LHCN-M2 (cell line): ENCODE measurements around the gene TAS2R5. TPM values are rescaled to one million over a fixed set of nuclear protein-coding genes. Genes with fewer than 3 reads are reported as not detected.
"Not testable (repeated sequence)": the region's sequence is repeated elsewhere in the genome, so short reads cannot be mapped to it uniquely, and the experiment has no call there.

Experiments
- DNase-seq: peaks from one replicate; pipeline ENCODE4 v3.0.0-alpha.2; 2012; ENCODE audit warnings: low read depth
- polyA plus RNA-seq: library from polyadenylated mRNA; unstranded; fragments of >200 nt; gene quantifications from one replicate; pipeline ENCODE4 v1.2.1, GENCODE V29; 2012; ENCODE audit warnings: missing spikeins
- total RNA-seq: library from RNA; depleted of rRNA; stranded (reverse); fragments of >200 nt; gene quantifications from 2 replicates; pipeline ENCODE4 v1.2.3, GENCODE V29; 2014; rRNA removed

The TAS2R5 gene, protein sequence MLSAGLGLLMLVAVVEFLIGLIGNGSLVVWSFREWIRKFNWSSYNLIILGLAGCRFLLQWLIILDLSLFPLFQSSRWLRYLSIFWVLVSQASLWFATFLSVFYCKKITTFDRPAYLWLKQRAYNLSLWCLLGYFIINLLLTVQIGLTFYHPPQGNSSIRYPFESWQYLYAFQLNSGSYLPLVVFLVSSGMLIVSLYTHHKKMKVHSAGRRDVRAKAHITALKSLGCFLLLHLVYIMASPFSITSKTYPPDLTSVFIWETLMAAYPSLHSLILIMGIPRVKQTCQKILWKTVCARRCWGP
- total RNA-seq, result not detected in 2 replicates
- polyA plus RNA-seq, result not detected

DNA sequence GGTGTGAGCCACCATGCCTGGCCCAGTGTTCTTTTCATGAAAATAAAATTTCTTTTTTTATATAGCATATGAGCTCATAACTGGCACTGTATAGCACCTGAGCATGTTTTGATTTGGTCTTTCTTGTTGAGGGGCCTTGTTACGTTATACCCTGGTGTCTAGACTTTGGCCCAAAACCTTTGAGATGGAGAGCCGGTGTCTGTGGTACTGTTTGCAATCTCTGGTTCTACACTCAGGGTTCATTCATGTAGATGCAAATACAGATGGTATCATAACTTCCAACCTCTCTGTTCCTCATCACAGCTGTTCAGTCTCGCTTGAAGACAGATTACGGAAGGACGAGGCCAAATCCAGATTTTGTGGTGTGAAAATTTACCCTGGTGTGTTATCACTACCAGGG, at the start of gene TAS2R5:
Gene TAS2R5 (plus strand): TSS at position 301 of the 400 bp plus-strand sequence. CDS start 145 bp downstream, outside the sequence.
- no peak for DNase-seq

DNA sequence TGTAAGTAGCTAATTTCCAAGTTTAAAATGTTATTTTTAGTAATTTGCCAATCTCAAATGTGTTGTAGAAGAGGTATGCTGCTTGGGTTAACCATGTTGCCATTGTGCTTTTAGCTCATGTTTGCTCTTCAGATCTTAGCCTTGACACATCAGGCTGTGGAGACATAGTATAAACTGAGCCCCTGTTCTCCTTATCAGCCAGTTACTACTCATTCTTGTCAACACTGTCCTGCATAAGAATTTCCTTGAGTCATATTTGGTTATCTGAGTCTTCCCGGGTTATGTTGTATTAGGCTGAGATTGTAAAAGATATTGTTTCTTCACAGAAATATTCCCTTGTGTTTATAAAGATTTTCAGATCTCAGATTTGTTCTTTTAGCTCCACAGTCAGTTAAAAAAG, 47.8 kb upstream of the TAS2R5 start:
- DNase-seq, result no peak

DNA sequence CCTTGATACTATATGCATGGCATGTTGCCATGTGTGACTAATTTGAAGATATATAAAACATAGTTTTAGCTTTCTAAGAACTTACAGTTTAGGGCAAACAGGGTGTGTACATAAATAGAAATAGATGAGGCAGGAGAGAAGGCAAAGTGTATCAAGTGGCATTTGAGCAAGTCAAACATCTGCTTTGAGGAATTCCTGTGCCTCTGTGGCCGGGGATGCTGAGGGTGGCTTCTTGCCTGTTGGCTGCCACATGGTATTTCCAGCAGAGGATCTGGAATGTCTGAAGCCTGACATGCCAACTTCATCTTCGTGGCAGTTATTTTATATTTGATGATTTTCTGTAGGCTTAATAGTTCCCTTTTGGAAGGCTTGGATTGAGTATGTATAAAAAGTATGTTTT, 45.9 kb upstream of the TAS2R5 start:
- DNase-seq, result no peak

DNA sequence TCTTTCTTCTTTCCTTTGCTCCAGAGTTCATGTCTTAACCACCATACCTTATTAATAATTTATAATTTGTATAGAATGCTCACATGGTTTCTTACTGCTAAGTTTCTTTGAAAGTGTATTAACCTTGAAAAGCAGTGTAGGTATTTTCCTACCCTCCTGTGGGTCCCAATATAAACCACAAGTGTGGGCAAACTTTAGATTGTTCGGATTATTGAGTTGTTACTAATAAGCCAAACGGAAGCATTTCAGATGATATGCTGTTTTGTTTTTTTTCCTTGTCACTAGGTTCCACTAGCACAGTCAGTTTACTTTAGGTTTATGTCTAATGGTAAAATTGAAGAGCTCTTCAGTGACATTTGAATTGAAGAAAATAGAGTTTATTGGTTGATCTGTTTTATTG, 41.6 kb upstream of the TAS2R5 start:
- DNase-seq, result peak; percentile 5

DNA sequence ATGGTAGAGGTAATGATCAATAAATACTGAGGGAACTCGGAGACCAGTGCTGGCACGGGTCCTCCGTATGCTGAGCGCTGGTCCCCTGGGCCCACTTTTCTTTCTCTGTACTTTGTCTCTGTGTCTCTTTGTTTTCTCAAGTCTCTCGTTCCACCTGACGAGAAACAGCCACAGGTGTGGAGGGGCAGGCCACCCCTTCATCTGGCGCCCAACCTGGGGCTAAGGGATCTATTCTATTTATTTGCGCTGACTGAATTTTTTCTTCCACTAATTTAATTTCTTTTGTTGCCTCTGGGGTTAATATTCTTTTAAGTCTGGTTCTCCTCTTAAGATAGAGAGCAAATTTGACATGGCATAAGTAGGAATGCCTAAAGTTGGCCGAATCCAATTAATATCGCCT, 38.1 kb upstream of the TAS2R5 start:
- DNase-seq, result peak; percentile 29

DNA sequence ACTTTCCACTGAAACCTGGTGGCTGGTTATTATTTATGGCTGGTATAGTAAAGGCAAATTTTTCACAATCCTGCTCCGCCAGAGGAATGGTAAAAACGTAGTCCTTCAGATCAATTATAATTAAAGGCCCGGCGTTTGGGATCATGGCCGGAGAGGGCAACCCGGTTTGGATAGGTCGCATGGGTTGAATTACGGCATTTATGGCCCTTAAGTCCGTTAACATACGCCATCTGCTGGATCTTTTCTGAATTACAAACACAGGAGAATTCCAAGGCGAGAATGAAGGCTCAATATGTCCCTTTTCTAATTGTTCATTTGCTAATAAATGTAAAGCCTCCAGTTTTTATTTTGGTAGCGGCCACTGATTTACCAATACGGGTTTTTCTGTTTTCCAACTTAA, 37.4 kb upstream of the TAS2R5 start:
- no peak for DNase-seq

DNA sequence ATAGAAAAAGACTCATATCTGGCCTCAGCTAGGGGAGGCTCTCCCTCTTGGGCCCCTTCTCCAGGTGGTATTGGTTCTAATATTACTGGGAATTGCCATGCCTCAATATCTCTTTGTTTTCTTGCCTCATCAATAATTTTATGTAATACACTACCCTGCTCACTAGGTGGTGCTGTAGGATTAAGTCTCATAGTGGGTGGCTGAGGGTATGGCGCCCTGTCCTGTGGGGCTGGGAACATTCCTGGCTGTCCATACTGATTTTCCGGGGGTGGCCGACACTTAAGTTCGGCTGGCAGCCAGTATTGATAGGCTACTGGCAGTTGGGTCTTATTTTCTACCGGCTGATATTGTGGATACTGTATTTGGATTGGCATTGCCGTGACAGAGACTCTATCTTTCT, 35.1 kb upstream of the TAS2R5 start:
- DNase-seq, result peak; percentile 48

DNA sequence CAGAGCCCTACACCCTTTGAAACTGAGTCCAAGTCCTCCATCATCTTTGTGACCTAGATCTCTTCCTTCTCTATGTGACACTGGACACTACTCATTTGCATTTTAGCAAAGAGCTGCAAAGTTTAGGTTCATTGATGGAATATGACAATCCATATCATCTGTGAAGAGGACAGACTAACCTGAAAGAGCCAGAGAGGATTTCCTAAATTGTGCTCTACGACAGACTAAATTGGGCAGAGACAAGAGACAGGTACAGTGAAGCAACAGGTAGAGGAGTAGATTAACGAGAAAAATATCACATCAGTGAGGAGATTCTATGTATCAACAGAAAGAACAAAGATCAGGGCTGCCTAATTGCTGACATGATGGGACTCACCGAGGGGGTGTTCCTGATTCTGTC, 26.2 kb upstream of the TAS2R5 start, which contains the start of gene TAS2R3:
Gene TAS2R3 (plus strand): TSS at position 301 of the 400 bp plus-strand sequence. CDS start 62 bp downstream, at position 363.
- no peak for DNase-seq

DNA sequence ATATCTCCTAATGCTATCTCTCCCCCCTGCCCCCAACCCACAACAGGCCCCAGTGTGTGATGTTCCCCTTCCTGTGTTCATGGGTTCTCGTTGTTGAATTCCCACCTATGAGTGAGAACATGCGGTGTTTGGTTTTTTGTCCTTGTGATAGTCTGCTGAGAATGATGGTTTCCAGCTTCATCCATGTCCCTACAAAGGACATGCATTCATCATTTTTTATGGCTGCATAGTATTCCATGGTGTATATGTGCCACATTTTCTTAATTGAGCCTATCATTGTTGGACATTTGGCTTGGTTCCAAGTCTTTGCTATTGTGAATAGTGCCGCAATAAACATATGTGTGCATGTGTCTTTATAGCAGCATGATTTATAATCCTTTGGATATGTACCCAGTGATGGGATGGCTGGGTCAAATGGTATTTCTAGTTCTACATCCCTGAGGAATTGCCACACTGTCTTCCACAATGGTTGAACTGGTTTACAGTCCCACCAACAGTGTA, 19.9 kb upstream of the TAS2R5 start:
- DNase-seq, result not testable (repeated sequence)

DNA sequence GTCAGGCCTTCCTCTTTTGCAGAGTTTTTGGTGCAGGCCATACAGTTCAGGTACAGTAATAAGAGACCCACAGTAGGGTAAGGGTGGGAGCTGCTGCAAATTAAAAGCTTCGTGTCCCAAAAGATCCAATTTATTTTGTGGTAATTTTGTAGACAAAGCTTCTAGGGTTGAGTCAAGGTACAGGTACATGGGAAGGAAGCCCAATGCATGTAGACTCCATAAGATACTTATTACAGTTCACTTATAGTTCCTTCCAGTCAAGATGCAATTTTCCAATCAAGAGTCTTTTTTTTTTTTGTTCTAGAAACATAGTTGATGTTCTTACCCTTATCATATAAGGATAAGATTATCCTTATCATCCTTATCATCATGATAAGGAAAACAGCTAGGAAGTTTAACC, 13.6 kb upstream of the TAS2R5 start, which contains the start of gene TAS2R4:
Gene TAS2R4 (plus strand): TSS at position 301 of the 400 bp plus-strand sequence. CDS start 1,815 bp downstream, outside the sequence.
- DNase-seq, result no peak

DNA sequence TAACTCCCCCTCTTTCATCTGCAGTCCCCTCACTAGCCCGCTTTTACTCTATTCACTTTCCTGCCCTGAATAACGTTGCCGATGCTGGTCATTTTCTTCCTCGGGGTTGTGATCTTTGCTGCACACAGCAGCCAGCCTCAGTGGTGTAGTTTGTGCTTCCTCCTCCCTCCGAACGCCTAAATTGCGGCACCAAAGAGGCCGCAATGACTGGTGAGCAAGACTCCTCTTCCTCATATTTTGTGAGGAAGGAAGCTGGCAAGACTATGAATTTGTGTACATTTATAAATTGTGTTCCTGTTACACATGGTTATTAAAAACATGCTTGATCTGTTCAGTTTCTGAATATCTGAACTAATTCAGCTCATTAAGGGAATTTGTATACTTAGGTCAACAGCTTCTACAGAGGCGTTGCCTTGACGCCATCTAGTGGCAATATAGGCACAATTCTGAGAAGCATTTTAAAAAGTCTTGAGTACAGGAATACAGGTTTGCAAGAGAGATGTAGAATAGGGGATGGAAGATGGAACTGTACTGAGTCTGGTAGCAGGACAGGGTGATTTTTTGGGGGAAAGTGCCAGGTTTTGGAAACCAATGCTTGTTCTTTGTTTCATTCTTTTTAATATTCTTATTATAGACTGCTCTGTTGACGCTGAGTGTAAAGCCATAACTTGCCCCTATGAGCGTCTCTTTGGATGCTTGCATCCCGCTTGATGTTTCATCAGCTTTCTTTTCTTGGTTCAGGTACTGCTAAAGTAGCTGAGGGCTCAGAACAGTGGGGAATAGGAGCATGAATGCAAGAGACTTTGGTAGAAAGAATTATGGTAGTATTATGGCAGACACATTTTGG, 4.1 kb upstream of the TAS2R5 start:
- DNase-seq, result peak; percentile 58

DNA sequence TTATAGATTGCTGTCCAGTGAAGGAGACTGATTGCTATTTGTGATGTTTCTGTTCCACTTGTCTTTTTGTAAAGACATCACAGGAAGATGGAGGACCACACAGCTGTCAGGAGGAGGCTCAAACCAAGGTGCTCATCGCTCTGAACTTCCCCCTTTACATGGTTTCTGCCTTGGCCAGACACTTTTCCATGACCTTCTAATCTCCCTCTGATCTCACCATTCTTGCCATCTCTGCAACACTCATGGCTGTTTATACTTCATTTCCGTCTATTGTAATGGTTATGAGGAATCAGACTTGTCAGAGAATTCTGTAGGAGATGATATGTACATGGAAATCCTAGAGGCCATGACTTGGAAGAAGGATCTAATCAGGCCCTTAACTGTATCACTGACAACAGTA, 1.7 kb upstream of the TAS2R5 start:
- DNase-seq, result no peak

DNA sequence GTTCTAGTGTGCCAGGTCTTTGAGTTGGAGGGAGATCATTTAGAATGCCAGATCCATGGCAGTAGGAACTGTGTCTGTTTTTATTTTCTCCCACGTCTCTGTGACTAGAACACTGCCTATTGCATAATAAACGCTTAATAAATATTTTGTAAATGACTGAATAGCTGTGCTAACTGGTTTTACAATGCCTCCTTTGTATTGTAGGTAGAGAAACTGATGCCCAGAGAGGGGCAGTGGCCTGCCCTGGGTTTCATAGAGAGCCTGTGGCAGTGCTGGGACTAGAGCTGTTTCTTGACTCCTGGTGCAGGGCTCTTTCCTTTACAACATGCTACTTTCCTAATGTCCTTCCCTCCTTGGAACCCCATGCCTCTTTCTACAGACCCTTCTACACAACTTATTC, 2.5 kb downstream of the TAS2R5 start:
- DNase-seq, result no peak

DNA sequence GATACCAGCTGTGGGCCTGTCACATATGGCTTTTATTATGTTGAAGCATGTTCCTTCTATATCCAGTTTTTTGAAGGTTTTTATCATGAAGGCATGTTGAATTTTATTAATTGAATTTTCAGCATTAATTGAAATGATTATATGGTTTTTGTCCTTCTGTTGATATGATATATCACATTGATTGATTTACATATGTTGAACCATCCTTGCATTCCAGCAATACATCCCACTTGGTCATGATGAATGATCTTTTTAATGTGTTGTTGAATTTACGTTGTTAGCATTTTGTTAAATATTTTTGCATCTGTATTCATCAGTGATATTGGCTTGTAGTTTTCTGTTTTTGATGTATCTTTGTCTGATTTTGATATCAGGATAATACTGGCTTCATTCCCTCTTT, 30.1 kb downstream of the TAS2R5 start:
- no peak for DNase-seq

DNA sequence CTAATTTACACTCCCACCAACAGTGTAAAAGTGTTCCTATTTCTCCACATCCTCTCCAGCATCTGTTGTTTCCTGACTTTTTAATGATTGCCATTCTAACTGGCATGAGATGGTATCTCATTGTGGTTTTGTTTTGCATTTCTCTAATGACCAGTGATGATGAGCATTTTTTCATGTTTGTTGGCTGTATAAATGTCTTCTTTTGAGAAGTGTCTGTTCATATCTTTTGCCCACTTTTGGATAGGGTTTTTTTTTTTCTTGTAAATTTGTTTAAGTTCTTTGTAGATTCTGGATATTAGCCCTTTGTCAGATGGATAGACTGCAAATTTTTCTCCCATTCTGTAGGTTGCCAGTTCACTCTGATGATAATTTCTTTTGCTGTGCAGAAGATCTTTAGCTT, 32.4 kb downstream of the TAS2R5 start:
- DNase-seq, result not testable (repeated sequence)

DNA sequence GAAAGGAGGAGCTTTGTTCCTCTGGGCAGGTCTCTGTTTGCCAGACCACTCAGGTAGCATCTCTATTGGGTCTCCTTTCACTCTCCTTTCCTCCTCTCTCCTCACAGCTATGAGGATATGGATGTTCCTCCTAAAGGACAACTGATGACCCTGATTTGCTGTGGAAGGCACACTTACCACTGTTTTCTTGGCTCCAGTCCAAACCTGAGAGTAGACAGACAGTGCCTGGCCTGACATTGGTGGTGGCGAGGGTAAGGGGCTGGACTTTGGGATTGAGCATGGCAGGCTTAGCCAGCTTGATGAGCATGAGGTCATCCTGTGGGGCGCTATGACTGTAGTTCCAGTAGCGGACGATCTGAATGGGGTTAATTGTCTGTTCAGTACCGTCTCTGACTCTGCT, 47.7 kb downstream of the TAS2R5 start:
- no peak for DNase-seq

DNA sequence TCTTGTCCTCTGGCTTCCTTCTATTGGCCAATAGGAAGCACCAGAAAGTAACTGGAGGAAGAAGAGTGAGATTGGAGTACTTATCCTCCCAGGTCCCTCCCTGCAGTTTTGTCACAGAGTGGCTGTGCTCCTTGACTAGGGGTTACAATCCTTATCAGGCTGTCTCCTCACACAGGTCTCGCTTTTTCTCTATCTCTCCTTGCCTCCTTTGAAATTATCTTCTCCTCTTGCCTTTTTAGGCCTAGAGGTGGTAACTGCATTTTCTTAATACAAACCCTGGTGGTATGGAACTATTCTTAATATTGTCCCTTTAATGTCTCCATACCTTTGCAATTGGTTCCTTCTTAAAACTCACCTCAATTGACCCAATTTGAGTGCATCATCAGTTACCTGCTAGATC, 48.6 kb downstream of the TAS2R5 start:
- DNase-seq, result no peak

DNA sequence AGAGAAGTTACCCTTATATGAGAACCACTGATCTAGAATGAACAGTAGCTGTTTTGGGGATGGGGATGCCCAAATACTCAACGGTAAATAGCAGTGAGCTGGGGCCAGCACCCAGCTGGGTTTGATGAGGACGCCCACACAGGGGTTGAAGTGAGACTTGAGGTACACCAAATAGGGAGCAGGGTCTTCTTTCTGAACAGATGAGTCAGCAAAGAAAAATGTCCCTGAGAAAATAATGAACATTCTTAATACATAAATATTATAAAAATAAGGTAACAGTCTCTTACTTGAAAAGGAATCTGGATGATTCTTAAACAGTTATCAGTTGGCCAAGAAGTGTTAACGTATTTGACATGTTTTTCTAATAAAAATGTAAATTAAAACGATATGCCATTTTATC, 49.2 kb downstream of the TAS2R5 start:
- no peak for DNase-seq

DNA sequence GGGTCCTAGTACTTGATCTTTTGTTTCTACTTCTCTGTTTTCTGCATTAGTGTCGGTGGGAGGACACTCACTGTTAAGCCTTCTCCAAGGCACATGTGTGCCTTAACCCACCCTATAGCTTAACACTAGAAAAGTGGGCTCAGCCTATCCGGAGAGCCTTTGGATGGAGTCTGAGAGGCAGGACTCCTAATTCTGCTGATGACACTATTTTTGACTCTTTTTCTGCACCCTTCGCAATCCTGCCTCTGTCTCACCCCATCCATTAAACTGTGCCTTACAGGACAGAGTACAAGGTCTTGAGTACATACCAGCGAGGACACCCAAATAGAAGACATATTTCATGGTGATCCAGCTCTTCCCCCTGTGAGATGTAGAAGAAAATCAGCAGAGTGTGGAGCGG, 50.7 kb downstream of the TAS2R5 start:
- no peak for DNase-seq
